ENCODE data around the gene GRAMD1B. TPM values are rescaled to one million over a fixed set of nuclear protein-coding genes. Genes with fewer than 3 reads are reported as not detected.

Gene GRAMD1B
- 0.44 and 25.3 TPM in 2 replicates for total RNA-seq

DNA sequence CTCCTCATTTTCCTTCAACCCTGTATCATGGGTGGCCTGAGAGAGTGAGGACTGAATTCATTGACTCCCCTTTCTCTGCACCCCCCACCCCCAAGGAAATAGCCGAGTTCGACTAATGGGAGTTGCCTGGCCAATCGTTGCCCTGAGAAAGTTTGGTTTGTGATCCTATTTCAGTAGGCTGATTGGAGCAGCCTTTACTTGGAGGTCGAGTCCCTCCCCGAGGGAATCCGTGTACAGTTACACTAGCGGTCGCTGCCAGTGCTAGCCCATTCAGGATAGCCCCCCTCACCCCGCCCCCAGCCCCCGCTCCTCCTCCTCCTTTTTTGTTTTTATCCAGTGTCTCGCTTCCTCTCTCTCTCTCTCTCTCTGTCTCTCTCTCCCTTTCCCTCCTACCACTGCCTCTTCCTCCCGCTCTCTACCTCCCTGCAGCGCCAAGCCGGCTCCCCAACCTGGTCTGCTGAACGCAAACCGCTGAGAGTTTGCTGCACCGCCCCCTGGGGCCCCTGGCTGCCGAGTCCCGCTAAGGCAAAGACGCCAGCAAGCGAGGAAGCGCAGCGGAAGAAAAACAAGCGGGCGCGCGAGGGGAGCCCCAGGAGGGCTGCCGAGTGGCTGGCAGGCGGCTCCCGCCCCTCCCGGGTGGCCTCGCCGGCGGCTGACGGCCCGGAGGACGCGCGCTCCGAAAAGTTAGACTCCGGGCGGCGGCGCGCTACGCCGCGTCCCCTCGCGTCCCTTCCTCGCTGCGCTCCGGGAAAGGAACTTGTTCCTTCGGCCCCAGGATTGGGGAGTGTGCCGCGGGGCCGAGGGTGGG lies at the start of gene GRAMD1B:
GRAMD1B (plus strand) TSS at position 357 of the 808 bp plus-strand sequence. CDS start 524 bp downstream, outside the sequence.

GRCh38 chr11:123654566-123655081 lies 224.6 kb downstream of the GRAMD1B start, which contains the start of gene SCN3B:
Gene SCN3B, minus strand, starts transcription at chr11:123654624. Its CDS starts 823 bp downstream, at chr11:123653801.

Small RNA genes within 50 kb of the gene (small RNA-seq; reads per million reads assigned to genes)
- not detected for gene MIR4493 (ENCODE audit: low replicate concordance)

Other genes starting within 250 kb of the GRAMD1B start
- 267 and 619 TPM in 2 replicates for gene CLMP, start 235.0 kb upstream of the GRAMD1B start, total RNA-seq
- 0.22 TPM in 1 of 2 replicates, not detected in the other for gene SCN3B, start 224.4 kb downstream of the GRAMD1B start, total RNA-seq

Data from placental pericyte (primary cell).